DND-41 (cell line): ENCODE results near the gene PIPOX.

Source experiments
- ATAC-seq: fragments of 200-7000 bp; cut with Tn5 transposase; 3 replicates; pipeline ENCODE4 v1.9.1; 2021; ENCODE audit warnings: low read depth; ENCODE audit not compliant: insufficient read depth
- DNase-seq: peaks from one replicate; pipeline ENCODE4 v3.0.0-alpha.2; 2020
- H2AFZ ChIP-seq: 2 replicates; pipeline ENCODE4 v1.6.0; 2012; ENCODE audit warnings: low read depth, low read length
- H3K27ac ChIP-seq: 2 replicates; pipeline ENCODE4 v1.5.1; 2012; ENCODE audit warnings: low read length, inconsistent platforms
- H3K27me3 ChIP-seq: fragments of 200-600 bp; sonication (generic); 2 replicates; pipeline ENCODE4 v1.6.0; 2012; ENCODE audit warnings: low read length, mild to moderate bottlenecking, inconsistent platforms; ENCODE audit not compliant: insufficient read depth, poor library complexity
- H3K36me3 ChIP-seq: 2 replicates; pipeline ENCODE4 v1.5.1; 2012; ENCODE audit warnings: low read length, inconsistent platforms; ENCODE audit not compliant: insufficient read depth
- H3K4me1 ChIP-seq: 2 replicates; pipeline ENCODE4 v1.5.1; 2012; ENCODE audit warnings: mild to moderate bottlenecking, low read length; ENCODE audit not compliant: insufficient read depth
- H3K4me2 ChIP-seq: 2 replicates; pipeline ENCODE4 v1.6.0; 2012; ENCODE audit warnings: mild to moderate bottlenecking, moderate library complexity, low read length, inconsistent platforms; ENCODE audit not compliant: insufficient read depth
- H3K4me3 ChIP-seq, 2 experiments: fragments of 200-600 bp in 1 of 2; shearing (Covaris generic) in 1 of 2; 2 replicates each; pipeline ENCODE4 v1.5.1; 2012 to 2016; ENCODE audit warnings: inconsistent platforms in 2 of 2, low read length in 2 of 2, mild to moderate bottlenecking in 2 of 2, low read depth in 1 of 2, moderate library complexity in 1 of 2
- H3K79me2 ChIP-seq: 2 replicates; pipeline ENCODE4 v1.6.0; 2012; ENCODE audit warnings: low read length, inconsistent platforms; ENCODE audit not compliant: insufficient read depth
- H3K9ac ChIP-seq: 2 replicates; pipeline ENCODE4 v1.6.0; 2012; ENCODE audit warnings: low read depth, mild to moderate bottlenecking, inconsistent platforms, low read length, moderate library complexity
- H3K9me3 ChIP-seq: 2 replicates; pipeline ENCODE4 v1.5.1; 2012; ENCODE audit warnings: low read length, moderate library complexity, mild to moderate bottlenecking, inconsistent platforms; ENCODE audit not compliant: insufficient read depth, severe bottlenecking
- H4K20me1 ChIP-seq: 2 replicates; pipeline ENCODE4 v1.6.0; 2012; ENCODE audit warnings: low read length; ENCODE audit not compliant: insufficient read depth
- EZH2 ChIP-seq: IDR thresholded peaks from 3 replicates; pipeline ENCODE4 v1.6.1; 2012; ENCODE audit warnings: borderline replicate concordance, low read depth, mild to moderate bottlenecking, moderate library complexity, low read length, inconsistent platforms; ENCODE audit not compliant: severe bottlenecking
- TF ChIP-seq, protein P1 (sequence below): IDR thresholded peaks from 2 replicates; pipeline ENCODE4 v1.5.1; 2012; ENCODE audit warnings: borderline replicate concordance, low read length, moderate library complexity, mild to moderate bottlenecking; ENCODE audit not compliant: poor library complexity, severe bottlenecking; ENCODE audit errors: extremely low read depth

PIPOX gene

DNA sequence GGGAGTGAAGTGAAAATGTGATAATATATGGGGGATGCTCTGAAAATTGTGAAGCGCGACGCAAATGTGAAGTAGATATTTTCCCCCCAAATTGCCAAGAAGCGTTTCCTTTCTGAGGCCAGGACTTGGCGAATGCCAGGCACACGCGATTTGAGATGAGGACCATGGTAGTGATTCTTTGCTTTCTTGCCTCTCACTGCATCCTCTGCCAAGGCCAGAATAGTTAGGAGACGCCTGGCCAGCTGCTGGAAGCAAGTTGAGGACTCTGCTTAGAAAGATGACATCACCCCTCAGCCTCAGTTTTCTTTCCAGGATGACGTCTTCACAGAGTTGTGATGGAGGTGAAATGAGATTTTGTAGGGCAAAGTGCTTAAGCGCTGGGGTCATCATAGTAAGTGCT, 25.9 kb downstream of the PIPOX start:
- Histone ChIP-seq H3K9me3 (no peaks in the 10 kb centered on the region), H2AFZ (no peak overlapping the region), H3K4me3 (no peak overlapping the region), H3K79me2 (no peaks in the 10 kb centered on the region), H4K20me1 (no peaks in the 10 kb centered on the region), H3K4me1 (no peaks in the 10 kb centered on the region), H3K27ac (no peak overlapping the region), H3K9ac (no peak overlapping the region), H3K27me3 (no peaks in the 10 kb centered on the region), H3K4me2 (no peak overlapping the region), H3K36me3 (no peaks in the 10 kb centered on the region)
- no peak for TF ChIP-seq EZH2
- TF ChIP-seq, protein P1, sequence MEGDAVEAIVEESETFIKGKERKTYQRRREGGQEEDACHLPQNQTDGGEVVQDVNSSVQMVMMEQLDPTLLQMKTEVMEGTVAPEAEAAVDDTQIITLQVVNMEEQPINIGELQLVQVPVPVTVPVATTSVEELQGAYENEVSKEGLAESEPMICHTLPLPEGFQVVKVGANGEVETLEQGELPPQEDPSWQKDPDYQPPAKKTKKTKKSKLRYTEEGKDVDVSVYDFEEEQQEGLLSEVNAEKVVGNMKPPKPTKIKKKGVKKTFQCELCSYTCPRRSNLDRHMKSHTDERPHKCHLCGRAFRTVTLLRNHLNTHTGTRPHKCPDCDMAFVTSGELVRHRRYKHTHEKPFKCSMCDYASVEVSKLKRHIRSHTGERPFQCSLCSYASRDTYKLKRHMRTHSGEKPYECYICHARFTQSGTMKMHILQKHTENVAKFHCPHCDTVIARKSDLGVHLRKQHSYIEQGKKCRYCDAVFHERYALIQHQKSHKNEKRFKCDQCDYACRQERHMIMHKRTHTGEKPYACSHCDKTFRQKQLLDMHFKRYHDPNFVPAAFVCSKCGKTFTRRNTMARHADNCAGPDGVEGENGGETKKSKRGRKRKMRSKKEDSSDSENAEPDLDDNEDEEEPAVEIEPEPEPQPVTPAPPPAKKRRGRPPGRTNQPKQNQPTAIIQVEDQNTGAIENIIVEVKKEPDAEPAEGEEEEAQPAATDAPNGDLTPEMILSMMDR = no peak
- no peak for DNase-seq
- ATAC-seq = no peak

DNA sequence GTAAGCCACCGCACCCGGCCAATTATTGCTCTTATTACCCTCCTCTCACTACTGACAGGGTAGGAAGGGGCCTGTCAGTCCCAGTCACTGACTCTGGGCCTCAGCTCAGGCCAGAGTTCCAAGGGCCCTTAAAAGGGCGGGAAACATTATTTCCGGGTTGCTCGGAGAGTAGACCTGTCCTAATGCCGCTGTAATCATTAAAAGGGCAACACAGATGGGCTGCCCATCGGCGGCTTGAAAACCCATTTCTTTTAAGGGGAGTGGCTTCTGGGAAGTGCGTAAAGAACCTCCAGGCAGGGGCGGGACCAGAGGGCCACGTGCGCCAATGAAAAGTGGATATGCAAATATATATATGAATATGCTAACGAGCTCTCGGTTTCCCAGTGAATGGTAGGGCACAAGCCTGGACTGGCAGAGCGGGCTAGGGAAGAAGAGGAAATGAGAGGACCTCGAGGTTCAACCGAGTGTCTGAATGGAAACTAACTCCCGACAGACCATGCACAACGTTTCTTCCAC, 26.6 kb downstream of the PIPOX start:
- ATAC-seq = 0 out of 3 replicates have a peak, but pooled peaks have one; percentile 33
- peaks cover 5% of the 10 kb centered on the region; the same call in 1 of the 2 replicates for H3K36me3 ChIP-seq
- no peak overlapping the region for H3K9ac ChIP-seq
- no peaks in the 10 kb centered on the region for H3K9me3 ChIP-seq
- H3K4me3 ChIP-seq = no peak overlapping the region
- TF ChIP-seq, protein P1 = no peak
- TF ChIP-seq EZH2 = no peak
- H4K20me1 ChIP-seq = no peaks in the 10 kb centered on the region
- no peaks in the 10 kb centered on the region for H3K27me3 ChIP-seq
- H3K79me2 ChIP-seq = no peaks in the 10 kb centered on the region
- H3K4me2 ChIP-seq = no peak overlapping the region
- H3K27ac ChIP-seq = no peak overlapping the region
- H3K4me1 ChIP-seq = no peaks in the 10 kb centered on the region
- DNase-seq = no peak
- H2AFZ ChIP-seq = no peak overlapping the region

DNA sequence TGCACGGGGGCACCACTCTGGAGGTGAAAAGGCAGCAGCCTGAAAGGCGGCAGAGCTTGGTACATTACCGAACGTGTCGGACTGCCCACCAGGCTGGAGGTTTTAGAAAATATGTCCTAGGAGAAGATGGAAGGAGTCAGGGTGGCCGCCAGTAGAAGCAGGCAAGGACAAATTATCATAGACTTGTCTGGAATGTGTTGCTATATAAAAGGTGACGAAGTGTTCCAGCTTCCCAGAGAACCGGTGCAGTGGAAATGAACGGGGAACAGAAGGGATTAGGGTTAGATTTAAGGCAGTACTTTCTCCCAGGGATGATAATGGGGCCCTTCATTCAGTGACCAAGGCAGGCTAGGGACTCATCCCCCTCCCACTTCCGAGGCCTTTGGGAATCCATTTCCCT, 27.4 kb downstream of the PIPOX start:
- no peaks in the 10 kb centered on the region for H3K79me2 ChIP-seq
- no peak overlapping the region for H3K4me3 ChIP-seq
- peaks cover 7% of the 10 kb centered on the region; the same call in 1 of the 2 replicates for H3K36me3 ChIP-seq
- H3K9me3 ChIP-seq = no peaks in the 10 kb centered on the region
- no peaks in the 10 kb centered on the region for H3K4me1 ChIP-seq
- H3K27ac ChIP-seq = no peak overlapping the region
- DNase-seq = no peak
- TF ChIP-seq, protein P1 = no peak
- TF ChIP-seq EZH2 = no peak
- no peak overlapping the region for H2AFZ ChIP-seq
- no peaks in the 10 kb centered on the region for H4K20me1 ChIP-seq
- no peaks in the 10 kb centered on the region for H3K27me3 ChIP-seq
- no peak overlapping the region for H3K9ac ChIP-seq
- H3K4me2 ChIP-seq = no peak overlapping the region
- no peak for ATAC-seq

DNA sequence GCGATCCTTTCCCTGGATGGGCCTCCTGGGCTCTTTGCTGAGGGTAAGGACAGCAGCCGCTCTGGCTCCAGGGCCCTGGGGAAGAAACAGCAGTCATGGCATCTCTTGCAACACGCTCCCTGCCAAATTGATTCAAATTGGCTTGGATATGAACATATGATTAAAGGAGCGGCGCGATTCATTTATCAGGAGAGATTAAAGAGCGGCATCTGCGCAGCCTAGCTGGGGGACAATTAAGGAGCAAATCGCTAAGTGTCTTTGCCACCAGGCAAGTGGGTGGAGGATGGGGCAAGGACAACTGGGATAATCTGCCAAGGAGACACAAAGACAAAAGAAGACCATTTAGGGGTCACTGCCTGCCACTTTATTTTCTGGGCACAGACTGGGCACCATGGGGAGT, 27.8 kb downstream of the PIPOX start:
- Histone ChIP-seq H3K27me3 (no peaks in the 10 kb centered on the region), H3K4me1 (no peaks in the 10 kb centered on the region), H3K27ac (no peak overlapping the region), H3K4me3 (no peak overlapping the region), H4K20me1 (no peaks in the 10 kb centered on the region), H3K79me2 (no peaks in the 10 kb centered on the region), H3K9me3 (no peaks in the 10 kb centered on the region), H3K36me3 (peaks cover 7% of the 10 kb centered on the region; the same call in 1 of the 2 replicates), H2AFZ (no peak overlapping the region), H3K9ac (no peak overlapping the region), H3K4me2 (no peak overlapping the region)
- no peak for TF ChIP-seq EZH2
- TF ChIP-seq, protein P1 = no peak
- DNase-seq (no peak), ATAC-seq (no peak)
